Measurements from ENCODE around the gene FAM114A1.

FAM114A1 gene

GRCh38 chr4:38944440-38944839 is 76.8 kb downstream of the FAM114A1 start:
- Histone ChIP-seq H3K27me3 (ENCODE audit: control insufficient read depth, insufficient read depth, low read length) (no peaks in the 10 kb centered on the region), H3K9ac (ENCODE audit: low read depth, low read length) (no peak overlapping the region), H3K36me3 (ENCODE audit: insufficient read depth, low read length) (peaks cover 41% of the 10 kb centered on the region), H3K4me3 (ENCODE audit: low read length) (no peak overlapping the region), H3K4me2 (ENCODE audit: low read length) (no peak overlapping the region), H3K9me3 (replicated peaks; ENCODE audit: low read length) (no peaks in the 10 kb centered on the region), H3K4me1 (ENCODE audit: control insufficient read depth, insufficient read depth, low read length) (peaks cover 35% of the 10 kb centered on the region)

GRCh38 chr4:38946919-38947318 is 79.3 kb downstream of the FAM114A1 start:
- Histone ChIP-seq H3K9ac (ENCODE audit: low read depth, low read length) (no peak overlapping the region), H3K27me3 (ENCODE audit: control insufficient read depth, insufficient read depth, low read length) (no peaks in the 10 kb centered on the region), H3K4me2 (ENCODE audit: low read length) (no peak overlapping the region), H3K36me3 (ENCODE audit: insufficient read depth, low read length) (peaks cover 25% of the 10 kb centered on the region), H3K9me3 (replicated peaks; ENCODE audit: low read length) (no peaks in the 10 kb centered on the region), H3K4me1 (ENCODE audit: control insufficient read depth, insufficient read depth, low read length) (peaks cover 32% of the 10 kb centered on the region), H3K4me3 (ENCODE audit: low read length) (no peak overlapping the region)

- peak overlapping the region; percentile 67 for H3K4me2 ChIP-seq (ENCODE audit: low read length)
- H3K27me3 ChIP-seq (ENCODE audit: control insufficient read depth, insufficient read depth, low read length): no peaks in the 10 kb centered on the region
- peaks cover 16% of the 10 kb centered on the region for H3K36me3 ChIP-seq (ENCODE audit: insufficient read depth, low read length)
- H3K9me3 ChIP-seq (replicated peaks; ENCODE audit: low read length): no peaks in the 10 kb centered on the region
- H3K9ac ChIP-seq (ENCODE audit: low read depth, low read length): peak overlapping the region; percentile 58
- H3K4me1 ChIP-seq (ENCODE audit: control insufficient read depth, insufficient read depth, low read length): peaks cover 18% of the 10 kb centered on the region
- no peak overlapping the region for H3K4me3 ChIP-seq (ENCODE audit: low read length)
Observed at GRCh38 chr4:38948551-38948950, 80.9 kb downstream of the FAM114A1 start.

DNA sequence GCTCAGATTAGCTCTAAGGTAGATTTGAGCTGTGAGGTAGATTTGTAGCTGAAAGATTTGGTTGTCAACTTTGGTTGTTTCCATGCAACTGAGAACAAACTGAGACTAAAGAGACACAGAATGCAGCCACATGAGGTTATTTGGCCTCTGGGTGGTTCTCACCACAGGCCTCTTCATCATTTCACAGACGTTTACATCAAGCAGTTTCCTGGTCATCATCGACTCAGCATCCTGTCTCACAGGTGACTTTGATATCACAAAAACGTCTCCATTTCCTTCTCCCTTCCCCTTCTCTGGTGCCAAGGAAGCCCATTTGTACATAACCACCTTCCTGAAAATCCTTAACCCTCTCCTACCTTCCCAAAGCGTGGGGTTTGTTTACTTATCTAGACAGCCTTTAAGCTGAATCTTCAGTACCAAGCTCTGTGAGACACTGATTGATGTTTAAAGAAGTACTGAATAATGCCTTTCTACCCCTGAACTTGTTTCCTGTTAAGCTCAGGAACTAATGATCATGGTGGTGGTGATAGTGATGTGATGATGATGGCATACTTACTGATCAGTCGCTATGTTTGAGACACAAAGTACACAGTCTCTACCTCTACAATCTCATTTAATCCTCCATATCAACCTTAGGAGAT is 81.9 kb downstream of the FAM114A1 start:
- Histone ChIP-seq H3K36me3 (ENCODE audit: insufficient read depth, low read length) (peaks cover 12% of the 10 kb centered on the region), H3K9ac (ENCODE audit: low read depth, low read length) (no peak overlapping the region), H3K4me2 (ENCODE audit: low read length) (no peak overlapping the region), H3K9me3 (replicated peaks; ENCODE audit: low read length) (no peaks in the 10 kb centered on the region), H3K4me1 (ENCODE audit: control insufficient read depth, insufficient read depth, low read length) (peaks cover 18% of the 10 kb centered on the region), H3K27me3 (ENCODE audit: control insufficient read depth, insufficient read depth, low read length) (no peaks in the 10 kb centered on the region), H3K4me3 (ENCODE audit: low read length) (no peak overlapping the region)

GRCh38 chr4:38950159-38950558 is 82.6 kb downstream of the FAM114A1 start:
- H3K4me1 ChIP-seq (ENCODE audit: control insufficient read depth, insufficient read depth, low read length): peaks cover 18% of the 10 kb centered on the region
- H3K36me3 ChIP-seq (ENCODE audit: insufficient read depth, low read length): peaks cover 6% of the 10 kb centered on the region
- no peaks in the 10 kb centered on the region for H3K9me3 ChIP-seq (replicated peaks; ENCODE audit: low read length)
- H3K4me2 ChIP-seq (ENCODE audit: low read length): no peak overlapping the region
- H3K27me3 ChIP-seq (ENCODE audit: control insufficient read depth, insufficient read depth, low read length): no peaks in the 10 kb centered on the region
- no peak overlapping the region for H3K9ac ChIP-seq (ENCODE audit: low read depth, low read length)
- H3K4me3 ChIP-seq (ENCODE audit: low read length): no peak overlapping the region

DNA sequence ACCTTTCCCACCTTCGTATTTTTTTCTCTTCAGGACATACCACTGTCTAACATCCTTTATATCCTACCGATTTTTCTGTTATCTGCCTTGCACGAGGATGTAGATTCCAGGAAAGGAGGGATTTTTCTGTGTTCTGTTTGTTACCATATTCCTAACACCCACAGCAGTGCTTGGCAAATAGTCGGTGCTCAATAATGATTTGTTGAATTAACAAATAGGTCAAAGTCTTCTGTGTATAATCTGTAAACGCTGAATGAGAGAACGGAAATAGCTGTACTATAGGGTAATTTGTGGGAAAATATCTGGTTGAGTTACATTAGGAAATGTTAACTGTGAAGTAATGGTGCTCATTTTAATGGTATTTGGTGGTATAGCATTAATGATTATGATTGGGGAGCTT is 83.1 kb downstream of the FAM114A1 start:
- Histone ChIP-seq H3K4me2 (ENCODE audit: low read length) (no peak overlapping the region), H3K36me3 (ENCODE audit: insufficient read depth, low read length) (peaks cover under 1% of the 10 kb centered on the region), H3K4me1 (ENCODE audit: control insufficient read depth, insufficient read depth, low read length) (peaks cover 18% of the 10 kb centered on the region), H3K9me3 (replicated peaks; ENCODE audit: low read length) (no peaks in the 10 kb centered on the region), H3K27me3 (ENCODE audit: control insufficient read depth, insufficient read depth, low read length) (no peaks in the 10 kb centered on the region), H3K4me3 (ENCODE audit: low read length) (no peak overlapping the region), H3K9ac (ENCODE audit: low read depth, low read length) (no peak overlapping the region)

DNA sequence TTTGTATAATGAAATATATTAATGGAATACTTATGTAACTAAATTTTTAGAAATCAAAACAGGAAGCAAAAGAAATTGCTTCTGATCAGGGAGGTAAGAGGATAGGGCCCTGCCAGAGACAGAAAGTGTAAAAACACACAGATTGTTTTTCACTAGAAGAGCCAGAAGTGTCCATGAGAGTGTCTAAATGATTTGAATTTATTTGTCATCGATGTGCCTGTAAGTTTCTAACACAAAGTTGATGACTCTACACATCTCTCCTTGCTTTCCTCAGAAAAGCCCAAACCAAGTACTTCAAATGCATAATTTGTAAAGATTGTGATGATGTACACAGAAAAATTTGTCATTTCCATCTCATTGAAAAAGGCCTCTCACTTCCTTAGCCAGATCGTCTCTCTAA is 84.0 kb downstream of the FAM114A1 start:
- Histone ChIP-seq H3K4me1 (ENCODE audit: control insufficient read depth, insufficient read depth, low read length) (peaks cover 18% of the 10 kb centered on the region), H3K4me2 (ENCODE audit: low read length) (no peak overlapping the region), H3K4me3 (ENCODE audit: low read length) (no peak overlapping the region), H3K36me3 (ENCODE audit: insufficient read depth, low read length) (no peaks in the 10 kb centered on the region), H3K9me3 (replicated peaks; ENCODE audit: low read length) (no peaks in the 10 kb centered on the region), H3K9ac (ENCODE audit: low read depth, low read length) (no peak overlapping the region), H3K27me3 (ENCODE audit: control insufficient read depth, insufficient read depth, low read length) (no peaks in the 10 kb centered on the region)

- Histone ChIP-seq H3K27me3 (ENCODE audit: control insufficient read depth, insufficient read depth, low read length) (no peaks in the 10 kb centered on the region), H3K9me3 (replicated peaks; ENCODE audit: low read length) (no peaks in the 10 kb centered on the region), H3K36me3 (ENCODE audit: insufficient read depth, low read length) (no peaks in the 10 kb centered on the region), H3K4me1 (ENCODE audit: control insufficient read depth, insufficient read depth, low read length) (peaks cover 18% of the 10 kb centered on the region), H3K9ac (ENCODE audit: low read depth, low read length) (no peak overlapping the region), H3K4me3 (ENCODE audit: low read length) (no peak overlapping the region), H3K4me2 (ENCODE audit: low read length) (no peak overlapping the region)
Observed at GRCh38 chr4:38952017-38952416, 84.4 kb downstream of the FAM114A1 start.

- H3K4me1 ChIP-seq (ENCODE audit: control insufficient read depth, insufficient read depth, low read length): peaks cover 1% of the 10 kb centered on the region
- H3K4me2 ChIP-seq (ENCODE audit: low read length): no peak overlapping the region
- H3K27me3 ChIP-seq (ENCODE audit: control insufficient read depth, insufficient read depth, low read length): no peaks in the 10 kb centered on the region
- no peak overlapping the region for H3K9ac ChIP-seq (ENCODE audit: low read depth, low read length)
- H3K36me3 ChIP-seq (ENCODE audit: insufficient read depth, low read length): no peaks in the 10 kb centered on the region
- H3K9me3 ChIP-seq (replicated peaks; ENCODE audit: low read length): no peaks in the 10 kb centered on the region
- no peak overlapping the region for H3K4me3 ChIP-seq (ENCODE audit: low read length)
Observed at GRCh38 chr4:38954727-38955126, 87.1 kb downstream of the FAM114A1 start.

DNA sequence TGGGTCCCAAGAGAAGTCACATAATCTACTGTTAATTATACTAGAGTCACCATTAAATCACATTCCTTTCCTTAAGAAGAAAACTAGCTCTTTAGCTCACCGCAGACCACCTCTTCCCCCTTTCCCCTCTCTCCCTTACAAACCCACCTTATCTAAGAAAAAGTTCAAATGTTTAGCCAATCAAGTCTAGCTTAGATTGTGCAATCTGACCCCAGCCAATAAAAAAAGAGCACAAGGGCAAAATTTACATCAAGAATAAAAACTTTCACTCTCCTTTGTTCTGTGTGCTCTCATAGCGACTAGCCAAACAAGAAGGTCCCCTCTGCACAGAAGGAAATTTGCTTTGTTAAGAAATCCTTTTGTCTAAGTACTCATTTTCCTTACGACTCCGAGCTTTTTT is 88.4 kb downstream of the FAM114A1 start:
- Histone ChIP-seq H3K4me1 (ENCODE audit: control insufficient read depth, insufficient read depth, low read length) (no peaks in the 10 kb centered on the region), H3K4me2 (ENCODE audit: low read length) (no peak overlapping the region), H3K9me3 (replicated peaks; ENCODE audit: low read length) (no peaks in the 10 kb centered on the region), H3K27me3 (ENCODE audit: control insufficient read depth, insufficient read depth, low read length) (no peaks in the 10 kb centered on the region), H3K9ac (ENCODE audit: low read depth, low read length) (no peak overlapping the region), H3K36me3 (ENCODE audit: insufficient read depth, low read length) (no peaks in the 10 kb centered on the region), H3K4me3 (ENCODE audit: low read length) (no peak overlapping the region)

GRCh38 chr4:38957261-38957815 is 89.7 kb downstream of the FAM114A1 start:
- no peak overlapping the region for H3K4me3 ChIP-seq (ENCODE audit: low read length)
- no peak overlapping the region for H3K9ac ChIP-seq (ENCODE audit: low read depth, low read length)
- no peaks in the 10 kb centered on the region for H3K9me3 ChIP-seq (replicated peaks; ENCODE audit: low read length)
- no peaks in the 10 kb centered on the region for H3K27me3 ChIP-seq (ENCODE audit: control insufficient read depth, insufficient read depth, low read length)
- no peaks in the 10 kb centered on the region for H3K36me3 ChIP-seq (ENCODE audit: insufficient read depth, low read length)
- no peaks in the 10 kb centered on the region for H3K4me1 ChIP-seq (ENCODE audit: control insufficient read depth, insufficient read depth, low read length)
- H3K4me2 ChIP-seq (ENCODE audit: low read length): no peak overlapping the region

GRCh38 chr4:38957893-38958292 is 90.3 kb downstream of the FAM114A1 start:
- no peak overlapping the region for H3K4me3 ChIP-seq (ENCODE audit: low read length)
- H3K9ac ChIP-seq (ENCODE audit: low read depth, low read length): no peak overlapping the region
- no peaks in the 10 kb centered on the region for H3K36me3 ChIP-seq (ENCODE audit: insufficient read depth, low read length)
- no peak overlapping the region for H3K4me2 ChIP-seq (ENCODE audit: low read length)
- H3K27me3 ChIP-seq (ENCODE audit: control insufficient read depth, insufficient read depth, low read length): no peaks in the 10 kb centered on the region
- no peaks in the 10 kb centered on the region for H3K9me3 ChIP-seq (replicated peaks; ENCODE audit: low read length)
- no peaks in the 10 kb centered on the region for H3K4me1 ChIP-seq (ENCODE audit: control insufficient read depth, insufficient read depth, low read length)

Measured in skeletal muscle satellite cell (primary cell).